GM12891 (cell line): ENCODE measurements around the gene IMPDH1.

Source experiments
- DNase-seq: peaks from one replicate; pipeline ENCODE4 v3.0.0; 2011; ENCODE audit warnings: low spot score; ENCODE audit not compliant: insufficient read length
- FAIRE-seq: peaks from 2 replicates; lab custom pipeline; 2011; peaks lifted over from hg19 to GRCh38; lab: Jason Lieb, UNC
- PAX5 ChIP-seq: IDR thresholded peaks from 2 replicates; pipeline ENCODE4 v1.6.1; 2011; ENCODE audit warnings: low read length, moderate library complexity, mild to moderate bottlenecking; ENCODE audit not compliant: insufficient read depth, severe bottlenecking
- POLR2A ChIP-seq: IDR thresholded peaks from 2 replicates; pipeline ENCODE4 v1.6.1; 2011; ENCODE audit warnings: low read depth, low read length, control low read depth
- POLR2AphosphoS5 ChIP-seq: IDR thresholded peaks from 2 replicates; pipeline ENCODE4 v1.6.1; 2011; ENCODE audit warnings: low read depth, low read length, control low read depth
- POU2F2 ChIP-seq: IDR thresholded peaks from 2 replicates; pipeline ENCODE4 v1.6.1; 2011; ENCODE audit warnings: low read depth, mild to moderate bottlenecking, control low read depth, low read length, moderate library complexity
- SPI1 ChIP-seq: IDR thresholded peaks from 2 replicates; pipeline ENCODE4 v1.6.1; 2011; ENCODE audit warnings: low read depth, low read length, control low read depth
- TAF1 ChIP-seq: IDR thresholded peaks from 2 replicates; pipeline ENCODE4 v1.6.1; 2011; ENCODE audit warnings: low read depth, low read length, control low read depth

Gene IMPDH1

DNA sequence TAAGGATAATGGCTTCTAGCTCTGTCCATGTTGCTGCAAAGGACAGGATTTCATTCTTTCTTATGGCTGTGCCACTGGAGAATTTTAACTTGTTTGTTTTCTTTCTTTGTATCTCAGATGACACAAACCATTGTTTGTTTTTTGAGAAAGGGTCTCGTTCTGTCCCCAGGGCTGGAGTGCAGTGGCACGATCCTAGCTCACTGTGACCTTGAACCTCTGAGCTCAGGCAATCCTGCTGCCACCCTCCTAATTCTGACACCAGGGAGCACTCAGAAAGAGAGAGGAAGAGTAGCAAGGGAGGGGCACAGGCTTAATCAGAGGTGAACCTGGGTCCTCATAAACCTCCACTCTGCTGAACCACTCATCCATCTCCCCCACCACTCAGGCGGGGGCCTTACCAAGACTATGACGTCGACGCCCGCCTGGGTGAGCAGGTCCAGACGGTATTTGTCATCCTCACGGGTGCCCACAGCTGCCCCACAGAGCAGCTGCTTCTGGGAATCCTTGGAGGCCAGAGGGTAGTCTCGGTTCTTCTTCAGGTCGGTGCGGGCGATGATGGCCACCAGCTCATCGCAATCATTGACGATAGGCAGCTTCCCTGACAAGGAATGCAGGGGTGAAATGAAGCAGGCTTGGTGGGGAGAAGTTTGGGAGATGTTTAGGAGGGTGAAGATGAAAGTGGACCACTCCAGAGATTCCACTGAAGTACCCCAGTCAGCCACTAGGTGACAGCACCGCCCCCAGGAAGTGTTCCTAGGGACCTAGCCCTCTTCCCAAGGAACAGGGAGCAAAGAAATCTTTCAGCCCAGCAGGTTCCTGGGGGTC is 11.6 kb downstream of the IMPDH1 start:
- FAIRE-seq = no peak
- no peak for DNase-seq
- TF ChIP-seq PAX5 (no peak), POLR2A (no peak), SPI1 (no peak), POU2F2 (no peak), TAF1 (no peak), POLR2AphosphoS5 (no peak)

DNA sequence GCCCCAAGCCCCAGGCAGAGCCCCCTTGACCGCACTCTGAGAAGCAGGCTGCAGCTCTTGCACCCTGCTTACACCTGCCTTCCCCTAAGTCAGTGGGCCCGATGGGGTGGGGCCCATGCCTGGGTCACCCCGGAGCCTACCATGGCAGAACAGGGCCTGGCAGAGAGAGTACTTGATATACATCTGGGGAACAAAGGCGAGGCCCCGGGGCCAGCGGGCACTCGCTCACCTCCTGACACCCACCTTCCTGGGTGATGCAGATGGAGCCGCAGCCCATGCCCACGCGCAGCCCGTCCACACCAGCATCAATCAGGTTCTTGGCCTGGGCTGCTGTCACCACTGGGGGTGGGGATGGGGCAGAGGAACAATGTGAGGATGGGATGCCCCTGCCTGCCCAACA is 13.4 kb downstream of the IMPDH1 start:
- TF ChIP-seq TAF1 (no peak), POU2F2 (no peak), SPI1 (no peak), PAX5 (no peak)
- no peak for FAIRE-seq
- DNase-seq = no peak

DNA sequence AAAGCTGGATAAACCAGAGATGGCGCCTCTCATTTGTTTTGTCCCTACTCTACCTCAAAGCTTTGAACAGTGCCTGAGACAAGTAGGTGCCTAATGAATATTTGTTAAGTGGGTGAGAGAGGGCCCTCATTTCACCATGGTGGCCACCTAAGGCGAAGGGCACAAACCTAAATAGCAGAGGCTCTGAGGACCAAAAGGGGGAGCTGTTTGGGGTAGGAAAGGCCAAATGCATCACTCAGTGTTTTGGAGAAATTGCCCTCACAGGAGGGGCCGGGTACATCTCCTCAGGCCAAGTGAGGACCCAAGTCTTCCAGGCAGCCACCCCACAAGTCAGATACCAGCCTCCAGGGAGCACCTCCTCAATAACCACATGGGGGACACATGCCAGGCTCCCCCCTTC is 14.0 kb downstream of the IMPDH1 start:
- TF ChIP-seq POLR2A = no peak
- TF ChIP-seq SPI1 = no peak
- TF ChIP-seq TAF1 = no peak
- TF ChIP-seq POLR2AphosphoS5 = no peak
- TF ChIP-seq POU2F2 = no peak
- no peak for TF ChIP-seq PAX5
- DNase-seq (no peak), FAIRE-seq (no peak)

DNA sequence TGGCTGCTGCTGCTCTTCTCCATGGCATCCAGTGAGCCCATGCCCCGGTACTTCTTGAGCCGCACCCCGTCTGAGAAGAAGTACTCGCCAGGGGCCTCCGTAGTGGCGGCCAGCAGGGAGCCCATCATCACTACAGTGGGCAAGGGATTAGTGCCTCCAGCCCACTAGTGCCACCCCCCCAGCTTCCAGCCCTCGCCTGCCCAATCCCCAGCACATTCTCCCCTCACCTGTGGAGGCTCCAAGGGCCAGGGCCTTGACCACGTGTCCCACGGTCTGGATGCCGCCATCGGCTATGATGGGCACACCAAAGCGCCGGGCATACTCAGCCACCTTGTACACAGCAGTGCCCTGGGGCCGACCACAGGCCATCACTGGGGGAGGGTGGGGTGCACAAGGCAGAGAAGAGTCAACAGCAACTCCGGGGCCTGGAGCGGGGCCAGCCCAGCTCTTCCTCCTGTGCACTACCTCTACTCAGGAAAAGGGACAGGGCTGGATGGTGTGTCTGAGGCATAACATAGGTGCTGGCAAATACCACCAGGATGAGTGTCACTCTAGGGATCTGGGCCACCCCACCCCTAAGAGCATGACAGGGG is 14.8 kb downstream of the IMPDH1 start:
- DNase-seq = no peak
- no peak for TF ChIP-seq SPI1
- no peak for TF ChIP-seq TAF1
- TF ChIP-seq PAX5 = no peak
- TF ChIP-seq POLR2A = no peak
- TF ChIP-seq POU2F2 = no peak
- no peak for TF ChIP-seq POLR2AphosphoS5

DNA sequence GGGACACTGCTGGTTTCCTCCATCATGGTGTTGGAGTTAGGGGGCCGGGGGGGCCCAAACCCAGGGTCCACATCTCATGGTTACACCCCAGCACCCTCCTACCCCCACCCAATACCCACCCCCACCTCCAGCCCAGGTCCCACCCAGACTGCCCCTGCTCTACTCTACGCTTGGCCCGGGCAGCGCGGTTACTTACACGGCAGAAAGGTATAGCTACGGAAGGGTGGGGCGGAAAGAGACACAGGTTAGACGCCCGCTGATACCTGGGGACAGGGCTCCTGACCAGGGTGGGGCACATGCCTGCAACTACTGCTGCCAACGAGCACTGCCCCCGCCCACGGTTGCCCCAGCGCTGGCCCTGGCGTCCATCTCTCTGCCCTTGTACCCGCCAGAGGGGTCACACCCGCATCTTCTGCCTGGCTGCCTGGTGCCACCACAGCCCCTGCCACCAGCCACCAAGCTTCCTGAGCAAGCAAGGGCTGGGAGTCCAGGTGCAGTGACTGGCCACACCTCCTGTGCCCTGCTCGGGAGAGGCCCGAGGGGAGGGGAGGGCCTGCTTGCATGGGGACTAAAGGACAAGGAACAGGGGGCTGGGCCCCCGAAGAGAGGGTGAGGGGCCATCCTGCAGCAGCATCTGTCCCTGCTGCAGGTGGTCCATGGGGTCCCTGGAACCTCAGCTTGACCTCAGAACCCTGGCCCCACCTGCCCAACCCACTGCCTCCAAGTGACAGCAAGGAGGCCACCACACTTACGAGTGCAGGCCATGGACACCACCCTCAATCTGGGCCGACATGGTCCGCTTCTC is 16.1 kb downstream of the IMPDH1 start:
- FAIRE-seq = no peak
- DNase-seq = no peak
- TF ChIP-seq POU2F2 = no peak
- no peak for TF ChIP-seq SPI1
- TF ChIP-seq PAX5 = no peak
- no peak for TF ChIP-seq POLR2A
- TF ChIP-seq POLR2AphosphoS5 = no peak
- TF ChIP-seq TAF1 = no peak

More for the DNA sequence above, 14.8 kb downstream of the IMPDH1 start:
- FAIRE-seq = no peak

DNA sequence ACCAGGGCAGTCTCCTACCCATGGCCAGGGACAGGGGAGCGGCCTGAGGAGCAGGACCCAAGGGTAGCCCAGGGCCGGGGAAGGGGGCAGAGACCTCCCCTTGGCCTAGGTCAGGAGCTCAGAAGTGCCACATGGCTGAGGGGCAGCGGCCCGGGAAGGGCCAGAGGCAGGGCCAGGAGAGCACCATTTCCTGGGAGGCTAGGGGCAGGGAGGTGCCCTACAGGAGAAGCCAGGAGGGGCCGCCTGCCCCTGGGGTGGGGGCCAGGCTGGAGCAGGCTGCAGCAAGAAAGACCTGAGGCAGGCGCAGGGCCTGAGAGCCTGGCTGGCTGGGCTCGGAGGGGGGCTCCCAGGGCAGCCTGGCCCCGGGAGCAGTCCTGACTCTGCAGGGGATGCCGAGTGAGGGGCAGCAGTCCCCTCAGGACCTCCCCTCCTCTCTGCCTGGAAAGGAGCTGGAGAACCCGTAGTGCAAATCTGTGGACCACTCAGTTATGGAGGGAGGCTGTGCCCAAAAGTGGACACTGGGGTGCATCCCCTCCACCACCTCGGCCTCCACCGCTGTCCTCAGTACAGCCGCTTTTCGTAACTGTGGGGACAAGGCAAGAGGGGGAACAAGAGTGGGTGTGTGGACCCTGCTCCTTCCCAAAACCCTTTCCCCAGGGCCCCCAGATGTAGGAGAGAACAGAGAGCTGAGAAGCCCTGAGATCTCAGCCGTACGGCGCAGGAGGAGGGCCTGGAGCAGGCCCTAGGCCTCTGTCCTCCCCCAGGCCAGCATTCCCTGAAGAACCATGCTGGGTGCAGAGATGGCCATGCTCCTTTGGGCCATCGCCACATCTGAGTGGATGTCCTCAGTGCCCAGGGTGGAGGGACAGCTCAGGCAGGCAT is 17.1 kb downstream of the IMPDH1 start:
- no peak for FAIRE-seq
- DNase-seq = no peak
- TF ChIP-seq POLR2AphosphoS5 = no peak
- TF ChIP-seq SPI1 = no peak
- no peak for TF ChIP-seq PAX5
- TF ChIP-seq POLR2A = no peak
- no peak for TF ChIP-seq POU2F2
- TF ChIP-seq TAF1 = no peak

DNA sequence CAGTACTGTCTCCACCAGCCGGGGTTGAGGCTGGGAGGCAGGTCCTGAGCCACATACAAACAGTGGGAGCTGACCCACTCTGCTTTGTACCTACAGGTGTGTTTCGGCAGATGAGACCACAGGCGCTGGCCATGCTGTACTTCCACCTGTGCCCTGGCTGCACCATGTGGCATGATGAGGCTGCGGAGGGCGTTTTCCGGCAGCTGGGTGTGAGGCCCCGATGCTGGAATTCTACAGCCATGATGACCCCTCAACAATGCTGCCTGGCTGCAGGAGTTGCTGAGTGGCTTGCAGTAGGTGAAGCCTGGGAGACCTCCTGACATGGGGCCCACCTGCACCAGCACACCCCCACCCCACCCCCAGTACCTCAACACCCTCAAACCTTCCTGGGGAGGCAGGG is 18.0 kb downstream of the IMPDH1 start:
- no peak for TF ChIP-seq POU2F2
- no peak for TF ChIP-seq TAF1
- TF ChIP-seq SPI1 = no peak
- no peak for TF ChIP-seq PAX5
- TF ChIP-seq POLR2AphosphoS5 = no peak
- TF ChIP-seq POLR2A = no peak
- DNase-seq (no peak), FAIRE-seq (no peak)

DNA sequence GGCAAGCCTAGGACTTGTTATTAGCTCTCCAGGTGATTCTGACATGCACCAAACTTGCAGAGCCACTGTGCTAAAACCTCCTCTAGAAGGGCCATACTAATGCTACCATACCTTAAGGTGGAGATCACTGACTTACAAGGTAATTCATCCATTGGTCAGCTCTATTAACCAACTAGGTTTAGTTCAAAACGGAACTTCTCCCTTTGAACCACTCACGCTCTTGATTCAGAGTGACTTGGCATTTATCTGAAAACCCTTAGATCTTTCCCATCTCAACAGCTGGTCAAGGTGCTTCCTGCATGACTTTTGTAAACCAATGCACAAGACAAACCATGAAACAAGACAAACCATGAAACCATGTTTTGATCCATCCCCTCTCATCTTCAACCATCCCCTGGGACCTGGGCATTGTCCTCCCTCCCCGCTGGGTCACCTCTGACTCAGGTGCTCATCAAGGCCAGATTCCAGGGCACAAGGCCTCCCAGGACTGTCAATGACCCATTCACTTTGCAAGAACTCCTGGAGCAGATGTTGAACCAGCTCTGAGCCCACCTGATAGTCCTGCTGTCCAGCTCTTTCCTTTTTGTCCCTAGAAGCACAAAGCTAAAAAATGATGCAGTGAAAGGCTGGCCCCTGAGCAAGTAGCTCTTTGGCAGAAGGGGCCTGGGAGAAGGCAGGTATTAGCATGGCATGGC is 18.8 kb downstream of the IMPDH1 start:
- no peak for FAIRE-seq
- no peak for TF ChIP-seq TAF1
- peak; percentile 1; the same call in 1 of the 2 replicates for TF ChIP-seq POLR2AphosphoS5
- DNase-seq = no peak

DNA sequence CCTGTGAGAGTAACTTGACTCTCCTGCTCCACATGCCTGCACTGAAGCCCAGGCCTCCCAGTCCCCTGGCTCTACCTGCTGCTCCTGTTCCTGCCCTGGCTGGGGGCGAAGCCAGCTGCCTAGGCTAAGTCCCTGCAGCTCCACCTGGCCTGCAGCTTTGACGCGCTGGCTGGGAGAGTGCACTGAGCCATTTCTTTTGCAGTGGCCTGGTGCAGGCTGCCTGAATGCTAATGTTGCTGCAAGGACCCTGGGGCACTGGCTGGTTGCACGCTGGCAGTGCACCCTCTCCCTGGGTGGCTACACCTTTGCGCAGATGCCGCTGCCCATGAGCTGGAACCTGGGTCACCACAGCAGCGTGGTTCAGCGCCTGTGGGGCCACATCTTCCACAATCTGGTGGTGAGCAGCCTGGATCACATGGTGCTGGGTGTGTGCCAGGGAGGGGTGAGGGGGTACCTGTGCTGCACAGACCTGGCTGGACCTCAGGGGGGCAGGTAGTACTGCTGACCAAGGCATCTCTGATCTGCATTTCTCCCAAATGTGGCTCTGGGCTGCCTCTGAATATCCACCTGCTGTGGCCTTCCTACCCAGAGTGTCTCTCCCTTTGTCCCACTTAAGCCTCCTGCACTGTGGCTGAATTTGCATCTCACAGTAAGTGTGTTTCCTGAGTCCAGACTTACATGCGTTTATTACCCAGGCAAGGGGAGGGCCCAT is 20.0 kb downstream of the IMPDH1 start:
- no peak for DNase-seq
- FAIRE-seq = no peak

More for the DNA sequence above, 20.0 kb downstream of the IMPDH1 start:
- TF ChIP-seq PAX5 (no peak), TAF1 (no peak), POU2F2 (no peak)
